Measurements from ENCODE around the gene TRIM50. TPM values are rescaled to one million over a fixed set of nuclear protein-coding genes. Genes with fewer than 3 reads are reported as not detected.
"Not testable (repeated sequence)": the region's sequence is repeated elsewhere in the genome, so short reads cannot be mapped to it uniquely, and the experiment has no call there.

Gene TRIM50
- total RNA-seq, 1 experiment from 2014 or later: not detected

GRCh38 chr7:73363225-73364005 is 35.5 kb upstream of the TRIM50 start:
- BruUV-seq (replicated peaks): no TSS peak
- no peaks in the 10 kb centered on the region for H3K4me1 Mint-ChIP-seq (ENCODE audit: insufficient read depth, unreplicated experiment)
- DNase-seq (ENCODE audit: unreplicated experiment): no peak
- ChIA-PET CTCF (no interaction called here), POLR2A (no interaction called here)
- intact Hi-C loops (cut with micrococcal nuclease): no loop called here
- H3K27ac Mint-ChIP-seq (ENCODE audit: low read depth, unreplicated experiment): no peak overlapping the region
- no peak overlapping the region for H3K4me3 Mint-ChIP-seq (ENCODE audit: unreplicated experiment)
- no peak for TF ChIP-seq CTCF (IDR thresholded peaks at IDR 0.05; ENCODE audit: unreplicated experiment)
- peaks cover 11% of the 10 kb centered on the region for H3K27me3 Mint-ChIP-seq (ENCODE audit: insufficient read depth, unreplicated experiment)
- no peaks in the 10 kb centered on the region for H3K36me3 Mint-ChIP-seq (ENCODE audit: insufficient read depth, unreplicated experiment)
- no peaks in the 10 kb centered on the region for H3K9me3 Mint-ChIP-seq (ENCODE audit: unreplicated experiment)

GRCh38 chr7:73360590-73360989 is 32.7 kb upstream of the TRIM50 start:
- CTCF ChIA-PET; intact Hi-C loops (cut with micrococcal nuclease); BruUV-seq (replicated peaks); H3K4me3 Mint-ChIP-seq (ENCODE audit: unreplicated experiment); H3K27ac Mint-ChIP-seq (ENCODE audit: low read depth, unreplicated experiment); H3K4me1 Mint-ChIP-seq (ENCODE audit: insufficient read depth, unreplicated experiment); H3K9me3 Mint-ChIP-seq (ENCODE audit: unreplicated experiment); POLR2A ChIA-PET; DNase-seq (ENCODE audit: unreplicated experiment); H3K36me3 Mint-ChIP-seq (ENCODE audit: insufficient read depth, unreplicated experiment): not testable (repeated sequence)
- H3K27me3 Mint-ChIP-seq (ENCODE audit: insufficient read depth, unreplicated experiment): peaks cover 11% of the 10 kb centered on the region

- CTCF ChIA-PET: no interaction called here
- intact Hi-C loops (cut with micrococcal nuclease): no loop called here
- no peak overlapping the region for H3K27ac Mint-ChIP-seq (ENCODE audit: low read depth, unreplicated experiment)
- H3K27me3 Mint-ChIP-seq (ENCODE audit: insufficient read depth, unreplicated experiment): peaks cover 11% of the 10 kb centered on the region
- BruUV-seq (replicated peaks): no TSS peak
- TF ChIP-seq CTCF (IDR thresholded peaks at IDR 0.05; ENCODE audit: unreplicated experiment): no peak
- H3K36me3 Mint-ChIP-seq (ENCODE audit: insufficient read depth, unreplicated experiment): no peaks in the 10 kb centered on the region
- POLR2A ChIA-PET: no interaction called here
- no peaks in the 10 kb centered on the region for H3K9me3 Mint-ChIP-seq (ENCODE audit: unreplicated experiment)
- no peak overlapping the region for H3K4me3 Mint-ChIP-seq (ENCODE audit: unreplicated experiment)
- H3K4me1 Mint-ChIP-seq (ENCODE audit: insufficient read depth, unreplicated experiment): no peaks in the 10 kb centered on the region
- no peak for DNase-seq (ENCODE audit: unreplicated experiment)
Measured at GRCh38 chr7:73359746-73360375, 32.0 kb upstream of the TRIM50 start.

- no peak for TF ChIP-seq CTCF (IDR thresholded peaks at IDR 0.05; ENCODE audit: unreplicated experiment)
- Mint-ChIP-seq H3K9me3 (ENCODE audit: unreplicated experiment) (no peaks in the 10 kb centered on the region), H3K4me1 (ENCODE audit: insufficient read depth, unreplicated experiment) (no peaks in the 10 kb centered on the region), H3K36me3 (ENCODE audit: insufficient read depth, unreplicated experiment) (no peaks in the 10 kb centered on the region), H3K27ac (ENCODE audit: low read depth, unreplicated experiment) (no peak overlapping the region), H3K4me3 (ENCODE audit: unreplicated experiment) (no peak overlapping the region), H3K27me3 (ENCODE audit: insufficient read depth, unreplicated experiment) (peaks cover 11% of the 10 kb centered on the region)
- intact Hi-C loops (cut with micrococcal nuclease): no loop called here
- no TSS peak for BruUV-seq (replicated peaks)
- ChIA-PET POLR2A (interaction anchor here (0.7 kb wide), 1 partner anchor 67 kb away, joined by 3 read pairs; no protein-coding TSS in a partner anchor), CTCF (no interaction called here)
- DNase-seq (ENCODE audit: unreplicated experiment): no peak
Measured at GRCh38 chr7:73359306-73359705, 31.4 kb upstream of the TRIM50 start.
